HG02938 (cell line): ENCODE measurements around the gene PEX5L.

Experiments used
- ATAC-seq: cut with Tn5 transposase; IDR thresholded peaks from one replicate; pipeline ENCODE4 v1.9.1; 2021; ENCODE audit warnings: mild to moderate bottlenecking, moderate library complexity; ENCODE audit not compliant: unreplicated experiment

Gene PEX5L

DNA sequence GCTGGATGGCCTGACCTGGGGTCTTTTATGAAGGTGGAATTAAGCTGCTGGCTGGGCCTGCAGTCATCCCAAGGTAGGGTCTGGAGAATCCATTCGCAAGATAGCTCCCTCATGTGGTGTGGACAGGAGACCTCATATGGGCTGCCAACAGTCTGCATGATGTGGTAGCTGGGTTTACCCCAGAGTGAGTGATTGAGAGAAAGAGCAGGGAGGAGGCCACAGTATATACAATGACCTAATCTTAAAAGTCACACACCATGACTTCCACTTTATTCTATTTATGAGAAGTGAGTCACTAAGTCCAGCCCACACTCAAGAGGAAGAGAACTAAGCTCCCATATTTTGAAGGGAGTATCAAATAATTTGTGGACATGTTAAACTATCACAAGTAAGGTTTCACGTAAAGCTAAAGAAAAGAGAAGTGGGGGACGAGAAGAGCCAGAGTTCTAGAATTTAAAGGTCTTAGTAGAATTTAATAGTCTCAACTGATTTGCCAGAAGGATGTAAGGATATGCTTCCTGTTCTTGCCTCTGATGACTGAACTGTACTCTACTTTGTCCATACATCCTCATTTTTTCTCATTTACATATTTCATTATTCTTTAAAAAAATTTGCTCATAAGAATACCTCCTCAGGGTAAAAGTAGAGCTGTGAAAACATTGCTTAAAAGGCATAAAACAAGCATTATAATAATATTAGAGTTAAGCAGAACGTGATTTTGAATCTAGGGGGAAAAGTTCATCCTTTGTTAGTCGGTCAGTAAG is 184.4 kb downstream of the PEX5L start:
- ATAC-seq: peak; percentile 85

DNA sequence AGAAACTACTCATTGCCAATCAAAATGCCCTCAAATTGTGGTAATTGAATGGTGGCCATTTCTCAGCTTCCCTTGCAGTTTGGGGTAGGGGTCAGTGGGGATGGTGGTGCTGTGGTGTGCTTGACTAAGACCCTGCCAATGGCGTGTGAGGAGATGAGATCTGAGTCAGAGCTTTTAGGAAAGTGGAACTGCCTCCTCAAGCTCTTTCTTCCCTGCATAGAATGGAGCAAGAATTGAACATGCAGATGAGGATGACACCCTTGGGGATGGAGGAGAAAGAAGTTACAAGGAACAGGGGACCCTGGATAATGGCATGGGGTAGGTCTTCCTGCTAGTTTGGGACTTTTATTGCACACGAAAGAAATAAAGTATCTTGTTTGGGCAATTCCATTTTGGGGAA is 188.0 kb downstream of the PEX5L start:
- ATAC-seq: no peak

DNA sequence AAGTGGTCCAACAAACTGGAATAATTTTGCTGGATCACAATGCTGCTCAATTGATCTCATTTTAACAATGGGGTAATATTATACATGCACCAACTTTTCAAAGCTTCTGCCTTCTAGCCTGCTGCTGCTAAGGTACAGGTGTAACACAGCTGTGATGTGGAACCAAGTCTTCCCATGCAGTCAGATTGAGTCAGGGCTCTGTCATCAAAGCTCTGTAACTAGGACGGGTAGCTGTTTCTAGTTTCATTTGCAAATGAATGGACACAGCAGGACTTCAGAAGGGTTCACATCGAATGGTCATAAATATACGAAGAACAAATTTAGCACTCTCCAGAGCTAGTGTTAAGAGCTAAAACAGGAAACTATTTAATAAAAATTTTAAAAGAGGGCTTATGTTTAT is 194.7 kb downstream of the PEX5L start:
- no peak for ATAC-seq

DNA sequence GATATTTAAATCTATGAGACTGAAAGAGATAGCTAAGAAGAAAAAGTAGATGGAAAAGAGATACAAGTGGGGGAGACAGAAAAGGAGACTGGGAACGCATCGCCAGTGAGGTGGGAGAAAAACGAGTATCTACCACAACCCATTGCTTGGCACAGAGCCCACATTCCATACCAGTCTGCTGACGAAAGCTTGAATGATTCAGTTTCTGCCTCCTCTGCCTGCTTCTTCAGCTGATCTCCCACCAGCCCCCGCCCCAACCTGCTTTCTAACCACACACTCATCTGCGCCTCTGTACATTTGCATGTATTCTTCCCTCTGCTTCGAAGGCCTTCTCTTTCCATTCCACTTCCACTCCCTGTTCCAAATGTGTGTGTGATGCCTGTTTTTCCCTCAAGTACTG is 195.8 kb downstream of the PEX5L start:
- no peak for ATAC-seq

DNA sequence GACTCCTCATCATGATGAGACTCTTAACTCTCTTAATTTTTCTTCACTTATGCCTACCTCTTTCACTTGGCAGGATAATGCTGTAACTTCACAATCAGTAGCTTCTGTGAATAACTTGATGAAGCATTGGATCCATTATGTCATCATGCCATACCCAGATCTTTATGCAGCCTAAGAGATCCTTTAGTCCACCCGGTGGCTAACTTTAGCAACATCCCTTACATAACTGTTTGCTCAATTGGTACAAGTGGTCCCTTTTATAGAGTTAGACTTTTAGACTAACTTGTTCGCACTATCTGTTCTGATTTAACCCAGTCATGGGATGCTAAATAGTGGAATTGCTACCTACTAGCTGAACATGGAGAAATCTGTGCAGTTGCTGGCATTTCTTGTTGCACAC is 199.4 kb downstream of the PEX5L start:
- ATAC-seq: no peak

DNA sequence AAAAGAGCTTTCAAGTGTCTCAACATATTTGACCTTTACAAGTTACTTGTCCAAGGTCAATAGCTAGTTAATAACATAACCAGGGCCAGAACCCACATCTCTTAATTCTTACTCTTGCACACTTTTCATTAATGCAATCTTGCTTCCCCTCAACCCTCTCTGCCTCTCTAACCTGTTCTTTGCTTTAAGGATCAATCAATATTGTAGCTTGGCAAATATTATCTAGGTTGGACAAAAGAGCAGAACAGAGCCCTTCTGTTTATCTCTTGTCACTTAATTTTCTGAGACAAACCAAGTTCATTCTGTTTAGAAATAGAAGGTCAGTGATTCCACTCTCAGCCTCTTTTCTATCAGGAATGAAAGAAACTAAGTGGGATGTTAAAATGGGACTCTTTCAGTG is 203.4 kb downstream of the PEX5L start:
- ATAC-seq: no peak

DNA sequence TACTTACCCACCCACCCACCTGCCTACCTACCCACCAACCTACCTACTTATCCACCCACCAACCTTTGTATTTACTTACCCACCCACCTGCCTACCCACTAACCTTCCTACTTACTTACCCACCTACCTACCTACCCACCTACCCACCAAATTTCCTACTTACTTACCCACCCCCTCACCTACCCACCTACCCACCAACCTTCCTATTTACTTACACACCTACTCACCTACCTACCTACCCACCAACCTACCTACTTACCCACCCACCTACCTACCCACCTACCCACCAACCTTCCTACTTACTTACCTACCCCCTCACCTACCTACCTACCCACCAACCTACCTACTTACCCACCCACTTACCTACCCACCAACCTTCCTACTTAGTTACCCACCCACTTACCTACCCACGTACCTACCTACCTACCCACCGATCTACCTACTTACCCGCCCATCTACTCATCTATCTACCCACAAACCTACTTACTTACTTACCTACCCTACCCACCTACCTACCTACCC is 204.3 kb downstream of the PEX5L start:
- no peak for ATAC-seq

DNA sequence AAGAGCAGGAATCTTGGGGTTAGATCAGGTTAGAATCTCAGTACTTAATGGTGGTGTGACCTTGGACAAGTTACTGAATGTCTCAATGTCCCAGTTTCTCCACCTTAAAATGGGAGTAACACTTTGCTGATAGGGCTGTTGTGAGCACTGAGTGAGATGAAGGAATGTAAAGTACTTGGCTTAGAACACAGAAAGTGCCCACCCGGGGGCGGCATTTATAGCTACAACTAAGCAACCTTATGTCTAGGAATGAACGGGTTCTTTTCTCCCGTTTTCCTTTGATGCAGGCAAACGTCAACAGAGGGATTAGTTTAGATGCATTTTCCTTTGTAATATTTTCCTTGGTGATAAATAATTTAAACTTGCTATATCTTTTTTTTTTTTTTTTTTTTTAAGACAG is 207.3 kb downstream of the PEX5L start:
- no peak for ATAC-seq

DNA sequence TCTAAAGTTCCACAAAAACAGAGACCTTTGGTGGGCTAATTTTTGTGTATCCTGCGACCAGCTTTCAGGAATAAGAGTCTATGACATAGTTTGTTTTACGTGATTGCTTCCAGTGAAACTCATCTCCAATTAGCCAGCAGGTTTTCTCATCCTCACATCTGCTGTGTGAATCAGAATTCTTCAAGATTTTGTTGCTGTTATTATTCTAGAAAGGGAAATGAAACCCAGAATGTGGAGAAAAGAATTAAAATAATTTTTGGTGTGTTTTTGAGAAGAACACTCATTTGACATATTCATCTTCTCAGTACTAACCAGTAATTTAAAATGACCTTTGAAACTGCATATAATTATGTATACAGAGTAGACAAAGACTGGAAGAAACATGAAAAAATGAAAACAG is 208.0 kb downstream of the PEX5L start:
- ATAC-seq: no peak

DNA sequence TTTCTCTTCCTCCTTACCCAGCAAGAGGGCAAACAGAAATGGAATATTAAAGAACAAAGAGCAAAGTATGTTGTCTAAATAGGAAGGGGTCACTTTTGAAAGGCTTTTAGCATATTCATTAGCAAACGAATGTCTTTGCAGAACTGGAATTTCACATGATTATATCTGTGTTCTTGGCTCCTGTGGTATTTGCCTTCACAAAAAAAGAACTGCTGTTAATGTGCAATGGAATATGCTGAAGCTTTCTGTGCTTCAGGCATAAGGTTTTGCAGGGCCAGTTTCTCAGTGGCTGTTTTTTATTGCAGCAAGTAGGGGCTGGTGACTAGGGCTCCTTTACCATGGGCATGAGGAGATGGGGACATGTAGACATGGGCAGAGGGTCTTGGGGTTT is 210.5 kb downstream of the PEX5L start:
- no peak for ATAC-seq

DNA sequence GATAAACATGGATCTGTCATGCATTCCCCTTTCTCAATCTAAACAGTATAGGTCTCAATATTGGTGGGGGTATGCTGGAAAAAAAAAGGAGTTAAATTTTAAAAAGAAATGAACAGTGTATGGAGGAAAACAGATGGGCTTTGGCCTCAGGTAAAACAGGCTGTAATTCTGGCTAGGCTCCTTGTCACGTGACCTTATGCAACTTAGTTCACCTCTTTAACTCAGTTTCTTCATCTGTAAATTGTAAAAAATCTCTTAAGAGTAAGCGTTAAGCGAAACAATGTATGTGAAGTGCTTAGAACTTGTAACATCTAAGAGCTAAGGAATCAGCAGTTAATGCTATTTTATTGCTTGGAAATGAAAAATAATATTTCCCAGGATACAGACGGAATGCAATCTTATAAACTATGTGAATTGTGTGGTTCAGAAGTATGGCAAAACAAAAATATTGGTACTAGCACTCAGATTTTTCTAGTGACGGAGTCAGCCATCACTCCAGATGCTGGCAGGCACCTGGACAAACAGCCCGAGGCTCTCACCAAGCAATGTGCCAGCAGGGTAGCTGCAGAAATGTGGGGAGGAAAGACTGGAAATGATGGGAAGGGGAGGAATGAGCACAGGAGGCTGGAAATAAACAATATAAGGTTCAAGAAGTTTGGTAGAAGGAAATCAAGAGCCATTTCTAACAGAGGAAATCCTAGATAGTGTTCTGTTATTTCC is 211.1 kb downstream of the PEX5L start:
- no peak for ATAC-seq

DNA sequence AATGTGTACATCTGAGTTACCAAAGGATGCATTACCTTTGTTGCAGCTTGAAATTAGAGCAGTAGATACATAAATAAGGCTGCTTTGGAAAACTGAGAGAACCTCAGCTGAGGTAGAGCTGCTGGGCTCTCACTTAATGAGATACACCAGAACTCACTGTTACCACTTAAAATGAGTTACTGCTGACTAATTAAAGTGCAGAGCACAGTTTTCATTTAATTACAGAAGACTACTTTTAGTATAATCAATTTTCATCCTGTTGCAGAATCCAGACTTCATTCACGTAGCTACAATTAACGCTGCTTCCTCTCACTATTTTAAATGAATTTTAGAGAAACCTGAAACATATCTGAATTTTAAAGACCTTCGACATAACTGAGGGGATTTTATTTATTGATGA is 214.4 kb downstream of the PEX5L start:
- no peak for ATAC-seq

DNA sequence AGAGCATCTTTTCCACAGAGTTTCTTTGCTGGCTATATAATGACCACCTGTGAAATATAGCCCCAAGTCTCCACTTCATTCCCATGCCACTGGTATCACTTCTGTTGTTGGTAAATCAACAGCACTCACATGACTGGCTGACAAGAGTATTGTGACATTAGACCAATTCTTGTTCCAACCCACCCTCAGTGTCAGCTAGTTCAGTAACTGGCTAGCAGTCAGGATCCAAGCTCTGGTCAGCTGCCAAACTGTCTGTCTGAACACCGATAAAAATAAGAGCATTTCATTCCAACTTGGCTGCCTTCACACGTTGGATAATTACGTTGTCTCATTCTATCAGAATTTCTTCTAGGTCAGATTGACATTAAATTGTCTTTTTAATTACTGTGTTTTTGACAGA is 217.4 kb downstream of the PEX5L start:
- ATAC-seq: no peak

DNA sequence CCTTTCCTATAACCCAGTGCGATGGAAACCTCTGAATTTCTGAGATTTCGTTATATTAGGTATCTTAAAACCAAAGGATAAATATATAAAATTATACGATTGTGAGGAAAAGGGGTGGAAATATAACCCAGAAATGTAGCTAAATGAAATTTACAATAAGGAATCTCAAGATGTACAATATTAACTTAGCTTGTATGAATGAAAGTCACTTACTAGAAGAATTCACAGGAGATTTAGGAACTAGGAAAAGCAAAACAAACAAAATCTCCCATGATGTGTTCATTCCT is 224.7 kb downstream of the PEX5L start:
- ATAC-seq: no peak

DNA sequence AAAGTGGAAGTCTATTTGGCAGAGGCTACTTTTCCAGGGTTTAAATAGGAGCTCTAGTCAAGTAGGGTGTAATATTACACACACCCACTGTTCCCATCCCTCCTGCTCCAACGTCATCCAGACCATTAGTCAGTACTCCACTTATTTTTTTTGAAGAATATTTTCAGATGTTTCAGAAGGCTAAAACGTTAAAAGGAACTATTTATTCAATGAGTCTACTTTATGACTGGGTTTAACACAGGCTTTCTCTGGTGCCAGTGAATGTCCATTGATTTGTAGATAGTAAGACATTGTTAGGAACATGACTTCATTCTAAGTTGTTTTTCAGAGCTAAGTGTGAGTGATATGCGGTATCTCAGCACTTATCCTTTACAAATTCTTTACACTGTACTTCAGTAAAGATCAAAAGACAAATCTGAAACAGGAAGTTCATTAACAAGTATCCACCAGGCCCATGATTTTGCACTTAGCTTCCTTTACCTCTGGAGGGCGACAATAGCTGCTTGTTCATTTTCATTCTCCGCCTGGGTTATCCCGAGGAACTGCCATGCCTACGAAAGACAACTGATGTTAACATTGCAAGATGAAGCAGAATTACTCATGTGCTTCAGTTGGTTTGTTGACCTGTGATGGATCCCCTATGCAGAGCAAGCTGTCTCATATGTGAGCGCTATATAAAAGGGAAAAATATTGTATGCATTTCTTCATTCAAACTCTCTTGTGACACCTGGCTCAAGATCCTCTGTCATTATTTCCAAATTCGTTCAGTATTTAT is 225.2 kb downstream of the PEX5L start:
- peak; percentile 91 for ATAC-seq

DNA sequence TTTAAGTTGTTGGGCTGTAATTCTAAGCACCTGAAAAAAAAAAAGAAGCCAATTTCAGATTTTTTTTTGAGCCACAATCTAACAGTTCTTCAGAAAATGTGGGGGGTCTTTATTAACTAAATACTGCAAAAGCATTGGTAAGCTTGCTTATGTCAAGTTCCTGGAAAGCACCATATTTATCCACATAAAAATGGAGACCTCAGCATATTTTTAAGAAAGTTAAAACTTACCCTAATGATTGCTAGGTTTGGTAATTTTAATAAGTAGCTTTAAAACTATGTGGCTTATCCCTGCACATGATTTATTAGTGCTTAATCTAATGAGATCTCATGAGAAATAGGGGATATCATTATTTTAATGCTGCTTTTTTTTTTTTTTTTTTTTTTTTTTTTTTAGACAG is 227.1 kb downstream of the PEX5L start:
- ATAC-seq: no peak

DNA sequence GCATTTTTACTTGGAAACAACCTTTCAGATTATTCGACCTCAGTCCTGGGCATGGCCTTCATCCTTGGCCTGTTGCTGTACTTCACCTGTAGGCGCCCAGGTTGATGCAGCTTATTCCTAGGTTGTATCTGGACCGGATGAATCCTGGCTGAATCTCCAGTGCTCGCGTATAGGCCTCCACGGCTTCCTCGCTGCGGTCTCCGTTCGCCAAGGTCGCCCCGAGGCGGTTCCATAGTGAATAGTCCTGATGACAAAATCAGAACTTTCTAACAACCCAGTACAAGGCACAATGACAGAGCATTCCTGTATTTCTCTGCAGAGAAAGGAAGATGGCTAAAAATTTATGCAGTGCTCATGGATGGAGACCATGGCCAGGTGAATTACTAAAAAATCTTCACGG is 229.1 kb downstream of the PEX5L start:
- no peak for ATAC-seq

DNA sequence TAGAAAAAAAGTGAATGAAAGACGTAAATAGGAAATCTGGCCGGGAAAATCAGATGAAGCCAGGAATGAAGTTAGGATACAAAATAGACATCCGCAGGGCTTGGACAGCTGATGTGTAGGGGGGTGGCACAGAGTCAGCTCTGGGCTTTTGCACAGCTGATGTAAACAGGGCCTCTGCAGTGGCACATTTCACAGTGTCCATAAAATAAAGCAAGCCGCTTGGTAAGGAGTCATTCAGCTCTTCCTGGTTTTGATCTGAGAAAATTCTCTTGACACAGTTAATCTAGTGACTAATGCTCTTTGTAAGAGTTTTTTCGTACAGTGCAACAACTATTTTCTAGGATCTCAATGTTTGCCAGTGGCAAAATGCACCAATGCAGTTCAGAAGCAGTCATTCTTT is 230.6 kb downstream of the PEX5L start:
- ATAC-seq: no peak

DNA sequence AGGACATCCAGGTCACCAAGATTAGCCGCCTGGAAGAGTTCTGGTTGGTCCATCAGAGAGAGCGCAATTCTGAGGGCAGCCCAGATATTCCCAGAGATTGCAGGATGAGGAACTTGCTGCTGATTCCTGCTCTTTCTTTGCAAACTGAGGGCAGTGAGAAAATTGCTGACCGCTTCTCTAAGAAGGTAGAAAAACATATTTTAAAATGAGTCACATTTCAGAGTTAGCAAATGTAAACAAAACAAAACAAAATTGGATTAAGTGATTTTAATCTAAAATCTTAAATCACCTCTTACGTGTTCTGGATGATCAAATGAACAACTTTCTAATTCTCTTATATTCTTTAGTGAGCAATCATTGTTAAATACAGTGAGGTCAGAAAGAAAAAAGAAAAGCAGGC is 234.9 kb downstream of the PEX5L start:
- no peak for ATAC-seq

DNA sequence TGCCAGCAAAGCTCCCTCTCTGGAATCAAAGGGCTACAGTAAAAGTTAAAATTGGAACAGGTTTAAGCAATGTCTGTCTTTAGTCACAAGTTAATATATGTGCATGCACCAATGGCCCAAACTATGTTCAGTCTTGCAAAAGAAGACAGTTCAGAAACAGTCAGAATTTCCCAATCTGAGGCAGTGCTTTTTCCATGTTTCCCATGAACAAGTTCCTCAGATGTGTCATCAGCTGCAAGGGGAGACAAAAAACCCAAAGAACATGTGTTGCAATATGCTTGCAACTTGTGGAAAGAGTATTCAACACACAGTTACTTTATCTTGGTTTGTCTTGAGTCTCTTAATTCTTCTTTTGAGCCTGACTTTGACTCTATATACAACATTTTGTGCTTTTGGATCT is 235.5 kb downstream of the PEX5L start:
- ATAC-seq: no peak

DNA sequence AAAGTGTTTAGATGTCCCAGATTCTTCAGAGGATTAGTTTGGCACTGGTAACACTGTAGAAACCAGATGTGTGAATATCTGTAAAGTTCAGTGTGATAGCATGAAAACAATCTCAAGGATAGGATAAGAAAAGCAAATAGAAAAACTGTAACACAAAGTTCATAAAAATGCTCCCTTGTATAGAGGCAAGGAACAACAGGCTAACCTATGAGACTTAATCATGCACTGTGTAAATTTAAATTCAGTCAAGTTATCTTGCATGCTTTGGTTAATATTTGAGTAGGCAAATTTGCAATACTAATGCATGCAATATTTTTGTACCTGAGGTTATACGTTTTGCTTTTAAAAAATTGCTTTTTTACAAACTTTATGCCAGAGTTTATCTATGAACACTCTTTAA is 239.5 kb downstream of the PEX5L start:
- ATAC-seq: no peak

DNA sequence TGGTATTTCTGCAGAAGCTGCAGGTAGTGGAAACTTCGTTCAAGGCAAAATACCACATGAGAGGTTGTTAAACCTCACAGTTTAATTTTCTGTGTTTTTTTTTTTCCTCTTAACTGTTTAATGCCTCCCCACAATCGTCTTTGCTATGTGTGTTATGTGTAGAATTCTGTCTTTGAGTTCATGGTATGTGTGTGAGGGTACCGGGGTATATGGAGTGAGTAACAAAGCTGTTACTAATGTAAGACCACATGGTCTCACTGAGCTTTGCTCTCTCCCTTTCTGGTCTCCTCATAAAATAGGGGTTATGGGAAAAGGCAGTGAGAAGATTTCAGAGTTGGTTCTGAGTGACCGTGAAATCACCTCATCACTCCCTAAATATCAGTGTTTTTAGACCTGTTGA is 240.3 kb downstream of the PEX5L start:
- ATAC-seq: no peak
